ENCODE data around the gene KLF7.

Gene KLF7

DNA sequence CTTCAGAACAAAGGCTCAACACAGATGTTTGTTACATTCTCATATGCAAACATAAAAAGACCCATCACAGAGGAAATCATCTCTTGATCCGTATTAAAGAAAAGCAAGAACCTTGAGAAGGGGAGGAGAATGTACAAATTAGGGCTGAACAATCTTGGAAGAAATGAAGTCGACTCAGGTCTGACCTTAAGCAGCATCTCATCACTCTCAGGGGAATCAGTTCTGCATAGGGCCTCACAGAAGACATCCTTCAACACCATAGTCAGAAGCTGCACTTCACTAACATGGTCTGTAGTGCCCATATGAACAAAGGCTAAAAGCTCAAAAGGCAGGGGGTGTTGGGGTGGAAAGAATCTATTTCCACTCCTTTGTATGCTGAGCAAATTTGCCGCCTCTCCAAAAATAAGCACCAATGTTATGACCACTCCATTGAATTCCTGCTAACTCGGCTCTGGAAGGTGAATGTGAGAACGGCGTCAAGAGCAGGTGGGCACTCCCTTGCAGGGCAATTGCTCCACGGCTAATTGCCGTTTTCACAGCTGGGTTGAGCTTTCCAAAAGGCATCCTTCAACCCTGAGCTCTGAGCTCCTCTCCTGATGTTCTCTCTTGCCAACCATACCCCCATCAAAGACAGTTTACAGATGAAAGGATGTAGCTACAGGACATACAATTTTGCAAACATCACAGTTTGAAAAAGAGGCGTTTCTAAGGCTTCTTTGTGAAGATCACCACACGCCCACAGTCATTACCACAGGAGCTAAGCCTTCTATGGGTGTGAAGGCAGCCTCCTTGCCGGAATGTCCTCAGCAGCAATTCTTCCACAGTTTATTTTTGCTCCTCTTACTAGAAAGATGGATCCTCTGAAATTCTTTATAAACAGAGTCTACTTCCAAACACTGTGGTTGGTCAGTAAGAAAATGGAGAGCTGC lies 10.0 kb downstream of the KLF7 start:
- TF ChIP-seq, protein P1, sequence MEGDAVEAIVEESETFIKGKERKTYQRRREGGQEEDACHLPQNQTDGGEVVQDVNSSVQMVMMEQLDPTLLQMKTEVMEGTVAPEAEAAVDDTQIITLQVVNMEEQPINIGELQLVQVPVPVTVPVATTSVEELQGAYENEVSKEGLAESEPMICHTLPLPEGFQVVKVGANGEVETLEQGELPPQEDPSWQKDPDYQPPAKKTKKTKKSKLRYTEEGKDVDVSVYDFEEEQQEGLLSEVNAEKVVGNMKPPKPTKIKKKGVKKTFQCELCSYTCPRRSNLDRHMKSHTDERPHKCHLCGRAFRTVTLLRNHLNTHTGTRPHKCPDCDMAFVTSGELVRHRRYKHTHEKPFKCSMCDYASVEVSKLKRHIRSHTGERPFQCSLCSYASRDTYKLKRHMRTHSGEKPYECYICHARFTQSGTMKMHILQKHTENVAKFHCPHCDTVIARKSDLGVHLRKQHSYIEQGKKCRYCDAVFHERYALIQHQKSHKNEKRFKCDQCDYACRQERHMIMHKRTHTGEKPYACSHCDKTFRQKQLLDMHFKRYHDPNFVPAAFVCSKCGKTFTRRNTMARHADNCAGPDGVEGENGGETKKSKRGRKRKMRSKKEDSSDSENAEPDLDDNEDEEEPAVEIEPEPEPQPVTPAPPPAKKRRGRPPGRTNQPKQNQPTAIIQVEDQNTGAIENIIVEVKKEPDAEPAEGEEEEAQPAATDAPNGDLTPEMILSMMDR (conservative IDR thresholded peaks at IDR 0.05; ENCODE audit: low read length): no peak
- DNase-seq (ENCODE audit: low read depth): no peak
- no peak overlapping the region for H3K4me3 ChIP-seq (ENCODE audit: low read length)

DNA sequence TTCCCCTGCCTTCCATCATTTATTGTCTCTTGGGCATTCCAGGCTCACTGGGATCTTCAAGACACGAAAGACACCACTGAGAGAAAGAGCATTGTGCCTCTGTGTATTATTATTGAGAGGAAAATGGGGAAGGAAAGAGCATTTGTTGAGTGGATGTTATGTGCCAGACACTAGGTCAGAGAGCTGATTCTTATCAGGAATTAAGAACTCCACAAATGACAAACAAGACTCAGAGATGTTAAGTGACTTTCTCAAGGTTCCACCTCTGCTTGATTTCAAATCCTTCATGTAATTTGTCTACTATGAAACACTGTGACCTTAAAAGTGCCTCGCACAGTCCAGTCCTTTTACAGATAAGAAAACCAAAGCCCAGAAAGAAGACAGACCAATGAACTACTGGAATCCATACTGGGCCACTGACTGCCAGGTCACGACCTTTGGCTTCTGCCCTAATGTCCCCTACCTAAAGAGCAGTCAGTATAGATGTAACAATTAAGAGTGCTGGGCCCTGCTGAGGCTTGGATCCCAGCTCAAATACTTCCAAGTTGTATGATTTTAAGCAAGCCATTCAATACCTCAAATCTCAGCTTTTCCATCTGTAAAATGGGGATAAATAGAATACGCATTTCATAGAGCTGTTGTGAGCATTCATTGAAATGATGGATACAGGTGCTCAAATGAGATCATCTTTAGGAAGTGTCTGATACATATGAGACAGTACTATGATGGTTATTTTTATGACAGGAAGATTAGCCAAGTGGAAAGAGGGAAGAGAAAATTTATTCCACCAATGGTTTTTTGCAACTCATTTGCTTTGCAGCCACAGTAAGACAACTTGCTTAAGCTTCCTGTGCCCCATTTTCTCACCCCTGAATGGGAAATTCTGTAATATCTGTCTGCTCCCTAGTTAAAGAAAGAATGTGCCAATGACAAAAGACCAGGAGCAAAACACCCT lies 10.9 kb downstream of the KLF7 start:
- TF ChIP-seq, protein P1 (conservative IDR thresholded peaks at IDR 0.05; ENCODE audit: low read length): no peak
- no peak for DNase-seq (ENCODE audit: low read depth)
- no peak overlapping the region for H3K4me3 ChIP-seq (ENCODE audit: low read length)

DNA sequence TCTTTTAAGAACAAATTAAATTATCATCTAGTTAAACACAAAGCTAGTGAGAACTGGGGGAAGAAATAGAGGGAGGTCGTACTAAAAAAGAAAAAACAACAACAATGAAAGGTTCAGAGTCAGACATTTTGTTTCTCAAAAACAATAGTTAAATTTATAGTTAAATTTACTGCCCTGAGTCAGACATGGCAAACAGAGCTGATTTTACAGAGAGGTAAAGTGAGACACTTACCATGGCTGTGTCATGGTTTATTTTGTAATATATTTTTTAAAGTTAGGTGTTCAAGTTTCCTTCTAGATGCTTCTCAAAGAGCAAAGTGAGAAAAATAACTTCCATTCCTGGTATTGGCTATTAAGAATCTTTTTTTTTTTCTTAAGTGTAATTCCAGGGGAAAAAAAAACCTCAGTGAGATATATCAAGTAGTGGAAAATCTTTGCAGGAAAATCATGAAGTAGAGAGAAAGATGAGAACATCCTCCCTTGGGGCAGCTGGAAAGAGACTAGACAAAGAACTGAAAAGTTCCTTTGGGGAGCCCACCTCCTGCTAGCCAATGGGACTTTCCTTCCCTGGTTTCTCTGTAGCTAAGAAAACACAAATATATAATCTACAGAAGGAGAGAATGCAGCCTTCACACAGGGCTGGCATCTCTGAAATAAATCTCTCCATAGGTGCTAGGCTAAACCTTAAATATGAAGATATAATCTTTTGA lies 12.3 kb downstream of the KLF7 start:
- TF ChIP-seq, protein P1 (conservative IDR thresholded peaks at IDR 0.05; ENCODE audit: low read length): no peak
- DNase-seq (ENCODE audit: low read depth): no peak
- H3K4me3 ChIP-seq (ENCODE audit: low read length): no peak overlapping the region

DNA sequence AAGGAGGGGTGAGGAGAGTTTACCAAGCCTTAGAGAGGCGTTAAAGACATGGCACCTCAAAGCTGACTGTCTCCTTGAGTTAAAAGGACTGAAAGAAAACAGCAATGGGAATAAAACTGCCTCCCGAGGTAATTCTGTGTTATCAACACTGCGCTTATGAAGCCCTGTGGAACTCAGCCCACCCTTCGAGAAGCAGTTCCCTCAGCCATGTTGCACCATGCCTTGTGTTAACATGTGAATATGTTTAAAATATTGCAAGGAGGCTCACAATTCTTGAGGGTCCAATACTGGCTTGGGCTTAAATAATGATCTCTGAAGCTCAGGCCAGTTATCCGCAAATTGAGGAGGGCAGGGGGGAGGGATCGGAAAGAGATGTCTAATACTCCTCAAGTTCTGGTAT lies 14.7 kb downstream of the KLF7 start:
- no peak overlapping the region for H3K4me3 ChIP-seq (ENCODE audit: low read length)
- TF ChIP-seq, protein P1 (conservative IDR thresholded peaks at IDR 0.05; ENCODE audit: low read length): no peak
- DNase-seq (ENCODE audit: low read depth): no peak

DNA sequence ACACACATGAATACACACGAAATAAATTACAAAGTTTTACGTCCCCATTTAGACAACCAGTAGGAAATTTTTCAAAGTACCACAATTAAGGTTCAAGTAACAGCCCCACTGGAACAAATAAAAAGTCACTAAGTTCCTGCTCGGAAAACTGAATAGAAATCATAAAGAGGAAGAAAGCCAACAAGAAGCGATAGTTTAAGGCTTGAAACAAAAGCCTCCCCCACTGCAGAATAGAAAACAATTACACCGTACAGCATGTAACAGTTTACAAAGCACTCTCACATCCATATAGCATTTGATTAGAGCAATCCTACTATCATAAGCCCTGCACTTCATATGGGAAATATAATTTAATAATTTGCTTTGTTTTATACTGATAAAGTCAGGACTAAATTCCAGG lies 15.5 kb downstream of the KLF7 start:
- DNase-seq (ENCODE audit: low read depth): no peak
- TF ChIP-seq, protein P1 (conservative IDR thresholded peaks at IDR 0.05; ENCODE audit: low read length): no peak
- no peak overlapping the region for H3K4me3 ChIP-seq (ENCODE audit: low read length)

DNA sequence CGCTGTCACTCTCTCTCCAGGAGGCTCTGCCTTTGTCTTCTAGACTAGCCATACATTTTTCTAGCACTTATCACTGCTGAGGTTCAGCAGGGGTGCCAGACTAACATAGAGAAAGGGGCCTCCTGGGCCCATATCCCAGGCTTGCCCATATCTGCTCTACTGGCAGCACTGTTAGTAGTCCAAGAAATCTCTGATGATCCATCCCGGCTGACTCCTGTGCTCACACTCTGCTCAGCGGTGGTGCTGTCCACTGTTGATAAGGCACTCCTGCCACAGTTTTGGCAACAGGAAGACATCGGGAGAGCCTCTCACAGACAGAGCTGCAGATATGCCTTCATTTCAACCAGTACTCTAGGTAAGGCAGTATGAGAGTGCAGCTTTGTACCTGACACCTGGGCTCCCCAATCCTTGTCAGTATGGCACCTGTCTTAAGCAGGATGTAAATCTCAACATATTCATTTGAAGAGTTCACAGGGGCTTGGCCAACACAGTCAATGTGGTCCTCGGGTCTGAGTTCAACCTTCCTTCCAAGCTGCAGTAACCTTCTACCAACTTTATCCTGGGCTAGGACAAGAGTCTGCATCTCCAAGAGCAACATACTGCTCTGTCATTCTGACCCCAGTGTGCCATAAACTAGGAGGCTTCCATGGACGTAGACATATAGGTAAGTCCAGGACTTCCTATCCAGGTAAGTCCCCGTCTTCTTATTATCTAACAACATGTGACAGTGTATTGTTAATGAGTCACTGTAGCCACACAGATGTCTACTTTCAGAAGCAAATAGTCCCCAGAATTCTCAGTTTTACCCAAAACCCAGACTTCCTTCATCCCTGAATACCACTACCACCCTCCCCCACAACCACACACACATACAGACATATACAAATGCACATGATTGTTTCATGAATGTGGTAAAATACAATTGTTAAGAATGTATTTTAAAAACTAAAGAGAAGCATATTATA lies 16.2 kb downstream of the KLF7 start:
- DNase-seq (ENCODE audit: low read depth): peak; percentile 23
- TF ChIP-seq, protein P1 (conservative IDR thresholded peaks at IDR 0.05; ENCODE audit: low read length): no peak
- H3K4me3 ChIP-seq (ENCODE audit: low read length): no peak overlapping the region
